Lung (tissue), 12 donors: ENCODE measurements around the gene SETD7. TPM values are rescaled to one million over a fixed set of nuclear protein-coding genes. Genes with fewer than 3 reads are reported as not detected.

Experiments
- ATAC-seq: fragments of 200-7000 bp; cut with Tn5 transposase; one replicate; pipeline ENCODE4 v1.9.1; 2020; ENCODE audit warnings: moderate number of reproducible peaks; ENCODE audit not compliant: insufficient read depth, low FRiP score
- DNase-seq, 3 donors: peaks; one replicate each; pipeline ENCODE4 v3.0.0-alpha.2; 2013 to 2017
- H3K27ac ChIP-seq, 2 donors: one replicate each; pipeline ENCODE4 v1.5.1; 2013; ENCODE audit warnings: mild to moderate bottlenecking in 2 of 2, moderate library complexity in 2 of 2, control low read depth in 1 of 2, inconsistent platforms in 1 of 2, low read depth in 1 of 2, low read length in 1 of 2
- H3K27me3 ChIP-seq, 3 donors: one replicate each; pipeline ENCODE4 v1.5.1; 2013; ENCODE audit warnings: low read length in 2 of 3; ENCODE audit not compliant: control insufficient read depth in 3 of 3, insufficient read depth in 3 of 3
- H3K36me3 ChIP-seq, 4 donors: one replicate each; pipeline ENCODE4 v1.5.1; 2013; ENCODE audit warnings: low read length in 4 of 4, mild to moderate bottlenecking in 1 of 4, moderate library complexity in 1 of 4; ENCODE audit not compliant: control insufficient read depth in 4 of 4, insufficient read depth in 4 of 4
- H3K4me1 ChIP-seq, 5 donors: one replicate each; pipeline ENCODE4 v1.5.1; 2013; ENCODE audit warnings: low read length in 5 of 5, mild to moderate bottlenecking in 2 of 5, moderate library complexity in 1 of 5; ENCODE audit not compliant: control insufficient read depth in 5 of 5, insufficient read depth in 5 of 5
- H3K4me3 ChIP-seq: one replicate; pipeline ENCODE4 v1.5.1; 2013; ENCODE audit warnings: mild to moderate bottlenecking, control low read depth, moderate library complexity
- H3K9ac ChIP-seq, 2 donors: one replicate each; pipeline ENCODE4 v1.5.1; 2013; ENCODE audit warnings: low read length in 2 of 2, control low read depth in 1 of 2; ENCODE audit not compliant: insufficient read depth in 1 of 2
- H3K9me3 ChIP-seq, 4 donors: one replicate each; pipeline ENCODE4 v1.5.1; 2013; ENCODE audit warnings: low read length in 3 of 4, mild to moderate bottlenecking in 1 of 4, moderate library complexity in 1 of 4; ENCODE audit not compliant: control insufficient read depth in 4 of 4, insufficient read depth in 3 of 4
- CTCF ChIP-seq: IDR thresholded peaks from 2 replicates; pipeline ENCODE4 v1.5.1; 2012; ENCODE audit warnings: mild to moderate bottlenecking; ENCODE audit errors: control extremely low read depth, extremely low read depth
- WGBS, 2 donors: extraction: QIAGEN DNeasy Blood & Tissue Kit; methylation state at CpG; one replicate each; pipeline ENCODE4 v1.1.7; 2013; 5-methylcytosine and 5-hydroxymethylcytosine counted together
- polyA plus RNA-seq, 2 donors: library from polyadenylated mRNA; stranded (reverse); fragments of 200-250 nt; gene quantifications; one replicate each; pipeline ENCODE4 v1.2.1, GENCODE V29; 2013
- total RNA-seq, 2 donors: library from RNA; depleted of rRNA in 1 of 2; stranded (reverse); fragments of >200 nt in 1 of 2; gene quantifications; one replicate each; pipeline ENCODE4 v1.2.1, GENCODE V29; 2014 to 2021
- donor health status: control.
- donor health status: control.
- donor health status: Bipolar disorder and iron deficiency.
- donor health status: healthy.
- donor health status: DM: yes; HTN: yes; CAD: no.

SETD7 gene
- total and polyA plus RNA-seq, 4 donors: 8.9 to 35.7 (median 24.8) TPM

GRCh38 chr4:139521754-139522401 lies 34.1 kb downstream of the SETD7 start:
- 77 to 78% methylated on average over 4 of the region's 4 CpGs for WGBS, 2 donors
- TF ChIP-seq CTCF: no peak
- Histone ChIP-seq H3K9me3 (no peaks in the 10 kb centered on the region), H3K36me3 (peaks cover 26 to 55% (median 31%) of the 10 kb centered on the region in 4 donors), H3K4me3 (no peak overlapping the region), H3K27ac (no peak overlapping the region), H3K9ac (no peak overlapping the region), H3K27me3 (peaks cover 0 to 2% (median 0%) of the 10 kb centered on the region in 3 donors), H3K4me1 (peaks cover 0 to 3% (median 0%) of the 10 kb centered on the region in 5 donors)
- DNase-seq (no peak), ATAC-seq (no peak)

- TF ChIP-seq CTCF: no peak
- peaks cover 21 to 33% (median 29%) of the 10 kb centered on the region in 4 donors for H3K36me3 ChIP-seq
- H3K4me3 ChIP-seq: no peak overlapping the region
- H3K27me3 ChIP-seq: no peaks in the 10 kb centered on the region
- peaks cover 0 to 9% (median 0%) of the 10 kb centered on the region in 5 donors for H3K4me1 ChIP-seq
- peak in 1 of 3 donors; percentile 46 for DNase-seq
- ATAC-seq: no peak
- no peaks in the 10 kb centered on the region for H3K9me3 ChIP-seq
- H3K9ac ChIP-seq: no peak overlapping the region
- WGBS, 2 donors: 64 to 78% methylated on average over 4 of the region's 4 CpGs
- H3K27ac ChIP-seq: peak overlapping the region in 1 of 2 donors; percentile 56
These were observed 40.5 kb downstream of the SETD7 start for GRCh38 chr4:139515531-139515958.

DNA sequence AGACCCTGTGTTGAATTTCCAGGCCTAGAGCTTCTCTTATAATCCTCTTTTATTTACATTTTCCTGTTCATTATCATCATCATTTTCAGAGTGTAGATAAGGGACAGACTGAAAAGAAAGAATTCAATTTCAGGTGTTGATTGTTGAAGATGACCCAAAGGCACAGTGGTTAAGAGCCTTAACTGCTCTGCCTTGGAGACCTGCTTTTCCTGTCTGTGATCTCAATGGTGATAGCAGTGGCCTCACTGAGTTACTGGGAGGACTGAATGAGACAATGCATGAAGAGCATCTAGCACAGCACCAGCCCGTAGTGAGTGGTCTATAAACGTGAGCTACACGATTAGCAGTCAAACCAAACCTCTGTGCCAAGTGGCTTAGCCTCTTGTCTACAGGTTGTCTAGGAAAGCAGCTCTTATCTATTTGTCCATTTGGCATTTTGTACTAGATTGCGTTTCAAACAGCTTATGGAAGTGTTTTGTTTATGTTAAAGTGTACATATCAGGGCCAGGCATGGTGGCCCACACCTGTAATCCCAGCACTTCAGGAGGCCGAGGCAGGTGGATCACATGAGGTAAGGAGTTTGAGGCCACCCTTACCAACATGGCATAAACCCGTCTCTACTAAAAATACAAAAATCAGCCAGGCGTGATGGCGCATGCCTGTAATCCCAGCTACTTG lies 41.5 kb downstream of the SETD7 start:
- Histone ChIP-seq H3K27ac (no peak overlapping the region), H3K9me3 (no peaks in the 10 kb centered on the region), H3K36me3 (peaks cover 30 to 36% (median 35%) of the 10 kb centered on the region in 4 donors), H3K27me3 (no peaks in the 10 kb centered on the region), H3K4me3 (no peak overlapping the region), H3K4me1 (peaks cover 0 to 9% (median 1%) of the 10 kb centered on the region in 5 donors), H3K9ac (no peak overlapping the region)
- WGBS, 2 donors: 92 to 93% methylated on average over 8 of the region's 8 CpGs
- DNase-seq: no peak
- no peak for ATAC-seq
- TF ChIP-seq CTCF: no peak
